Panc1 (cell line): ENCODE measurements around the gene KCNMA1.

ENCODE experiments used
- CTCF ChIP-seq: fragments of 450-650 bp; IDR thresholded peaks from 2 replicates; pipeline ENCODE4 v1.5.1; 2017; ENCODE audit warnings: mild to moderate bottlenecking
- REST ChIP-seq, 2 experiments: IDR thresholded peaks; 2 replicates each; pipeline ENCODE4 v1.6.1; 2011 to 2012; ENCODE audit warnings: low read depth in 2 of 2, control low read depth in 1 of 2, low read length in 1 of 2, mild to moderate bottlenecking in 1 of 2, moderate library complexity in 1 of 2; ENCODE audit not compliant: insufficient read depth in 1 of 2

GRCh38 chr10:76962851-76963250, 674.8 kb downstream of the KCNMA1 start:
- TF ChIP-seq REST (IDR thresholded peaks at IDR 0.05; ENCODE audit: insufficient read depth in 1 of 2, low read depth in 2 of 2, low read length in 1 of 2) (no peak), CTCF (no peak)
